ENCODE measurements around the gene DSC1.

The DSC1 gene

DNA sequence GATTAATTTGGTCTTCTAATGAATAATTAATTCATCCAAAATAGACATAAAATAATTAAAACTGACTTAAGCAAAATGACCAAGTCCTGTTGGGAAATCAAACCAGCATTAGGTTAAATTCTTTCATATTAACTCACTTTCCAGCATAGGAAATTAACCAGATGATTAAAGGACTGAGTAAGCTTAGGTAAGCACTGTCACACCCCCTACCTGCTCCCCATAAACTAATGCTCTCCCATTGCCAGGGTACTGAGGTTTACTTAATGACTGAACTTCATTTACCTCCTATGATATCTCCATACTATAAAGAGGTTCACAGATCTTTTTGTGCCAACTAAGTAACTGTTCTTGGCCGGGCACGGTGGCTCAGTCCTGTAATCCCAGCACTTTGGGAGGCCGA, 74.1 kb downstream of the DSC1 start:
- Histone ChIP-seq H3K4me3 (ENCODE audit: low read depth, low read length, poor library complexity, severe bottlenecking) (no peak overlapping the region), H3K4me2 (ENCODE audit: low read length) (no peak overlapping the region), H3K79me2 (ENCODE audit: insufficient read depth, low read length) (no peaks in the 10 kb centered on the region), H3K9me3 (ENCODE audit: low read length) (no peaks in the 10 kb centered on the region), H3K27me3 (ENCODE audit: insufficient read depth, low read length) (no peaks in the 10 kb centered on the region), H3K4me1 (ENCODE audit: insufficient read depth, low read length, severe bottlenecking) (no peaks in the 10 kb centered on the region), H3K9ac (ENCODE audit: low read length) (no peak overlapping the region), H3F3A (ENCODE audit: insufficient read depth, low read length) (no peaks in the 10 kb centered on the region), H3K27ac (ENCODE audit: low read depth, low read length, poor library complexity, severe bottlenecking) (no peak overlapping the region), H4K20me1 (ENCODE audit: insufficient read depth, low read length) (no peaks in the 10 kb centered on the region), H3K9me2 (ENCODE audit: low read depth, low read length) (no peaks in the 10 kb centered on the region), H3K36me3 (ENCODE audit: insufficient read depth, low read length) (no peaks in the 10 kb centered on the region), H2AFZ (ENCODE audit: low read length) (no peak overlapping the region)
- TF ChIP-seq, protein P1, sequence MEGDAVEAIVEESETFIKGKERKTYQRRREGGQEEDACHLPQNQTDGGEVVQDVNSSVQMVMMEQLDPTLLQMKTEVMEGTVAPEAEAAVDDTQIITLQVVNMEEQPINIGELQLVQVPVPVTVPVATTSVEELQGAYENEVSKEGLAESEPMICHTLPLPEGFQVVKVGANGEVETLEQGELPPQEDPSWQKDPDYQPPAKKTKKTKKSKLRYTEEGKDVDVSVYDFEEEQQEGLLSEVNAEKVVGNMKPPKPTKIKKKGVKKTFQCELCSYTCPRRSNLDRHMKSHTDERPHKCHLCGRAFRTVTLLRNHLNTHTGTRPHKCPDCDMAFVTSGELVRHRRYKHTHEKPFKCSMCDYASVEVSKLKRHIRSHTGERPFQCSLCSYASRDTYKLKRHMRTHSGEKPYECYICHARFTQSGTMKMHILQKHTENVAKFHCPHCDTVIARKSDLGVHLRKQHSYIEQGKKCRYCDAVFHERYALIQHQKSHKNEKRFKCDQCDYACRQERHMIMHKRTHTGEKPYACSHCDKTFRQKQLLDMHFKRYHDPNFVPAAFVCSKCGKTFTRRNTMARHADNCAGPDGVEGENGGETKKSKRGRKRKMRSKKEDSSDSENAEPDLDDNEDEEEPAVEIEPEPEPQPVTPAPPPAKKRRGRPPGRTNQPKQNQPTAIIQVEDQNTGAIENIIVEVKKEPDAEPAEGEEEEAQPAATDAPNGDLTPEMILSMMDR (IDR thresholded peaks at IDR 0.05; ENCODE audit: low read length) = no peak
- TF ChIP-seq EZH2 (IDR thresholded peaks at IDR 0.05; ENCODE audit: borderline replicate concordance, low read length) = no peak

DNA sequence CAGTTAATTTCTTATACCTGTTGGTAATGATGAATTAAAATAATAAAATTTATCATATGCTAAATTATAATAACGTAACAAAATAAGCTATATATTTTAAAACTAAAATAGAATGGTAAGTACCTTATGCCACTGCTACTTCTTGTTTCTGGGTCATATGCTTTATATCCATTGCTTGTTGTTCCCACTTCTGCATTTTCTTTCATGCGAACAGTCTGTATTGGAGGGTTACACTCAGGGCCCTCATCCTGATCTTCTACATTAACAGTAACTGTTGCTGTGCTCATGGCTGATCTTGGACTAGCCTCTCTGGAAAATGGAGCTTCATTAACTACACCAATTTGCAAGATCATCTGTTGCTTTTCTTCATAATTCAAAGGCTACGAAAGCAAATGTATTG, 82.7 kb downstream of the DSC1 start:
- no peaks in the 10 kb centered on the region for H3K9me2 ChIP-seq (ENCODE audit: low read depth, low read length)
- no peak overlapping the region for H2AFZ ChIP-seq (ENCODE audit: low read length)
- no peaks in the 10 kb centered on the region for H3F3A ChIP-seq (ENCODE audit: insufficient read depth, low read length)
- H3K79me2 ChIP-seq (ENCODE audit: insufficient read depth, low read length) = no peaks in the 10 kb centered on the region
- no peaks in the 10 kb centered on the region for H3K9me3 ChIP-seq (ENCODE audit: low read length)
- no peaks in the 10 kb centered on the region for H3K4me1 ChIP-seq (ENCODE audit: insufficient read depth, low read length, severe bottlenecking)
- H3K4me3 ChIP-seq (ENCODE audit: low read depth, low read length, poor library complexity, severe bottlenecking) = no peak overlapping the region
- H4K20me1 ChIP-seq (ENCODE audit: insufficient read depth, low read length) = no peaks in the 10 kb centered on the region
- TF ChIP-seq, protein P1 (IDR thresholded peaks at IDR 0.05; ENCODE audit: low read length) = no peak
- TF ChIP-seq EZH2 (IDR thresholded peaks at IDR 0.05; ENCODE audit: borderline replicate concordance, low read length) = no peak
- H3K9ac ChIP-seq (ENCODE audit: low read length) = no peak overlapping the region
- no peaks in the 10 kb centered on the region for H3K27me3 ChIP-seq (ENCODE audit: insufficient read depth, low read length)
- no peak overlapping the region for H3K4me2 ChIP-seq (ENCODE audit: low read length)
- H3K27ac ChIP-seq (ENCODE audit: low read depth, low read length, poor library complexity, severe bottlenecking) = no peak overlapping the region
- H3K36me3 ChIP-seq (ENCODE audit: insufficient read depth, low read length) = no peaks in the 10 kb centered on the region
